HepG2 (cell line): ENCODE data around the gene DYNLT5. TPM values are rescaled to one million over a fixed set of nuclear protein-coding genes. Genes with fewer than 3 reads are reported as not detected.

Experiments used
- ATAC-seq: fragments of 200-7000 bp; cut with Tn5 transposase; 3 replicates; pipeline ENCODE4 v1.9.1; 2020; ENCODE audit warnings: mild to moderate bottlenecking, moderate library complexity
- BruUV-seq: library from RNA; stranded (reverse); fragments of 400-500 nt; replicated peaks from 2 replicates; lab custom pipeline; 2021; lab: Mats Ljungman, UMichigan
- CTCF ChIA-PET: fragments of 300-600 bp; formaldehyde crosslinking; extraction: SDS; loops from one replicate; lab custom pipeline; 2021; ENCODE audit warnings: low total read pairs, inconsistent platforms, low intra/inter-chr PET ratio; lab: Yijun Ruan, JAX
- POLR2A ChIA-PET: fragments of 350-600 bp; sonication (Branson Sonifier 250); formaldehyde crosslinking; loops from one replicate; lab custom pipeline; 2020; ENCODE audit warnings: antibody characterized with exemption, inconsistent platforms; lab: Yijun Ruan, JAX
- DNase-seq: peaks from one replicate; pipeline ENCODE4 v3.0.0-alpha.2; 2015; ENCODE audit warnings: low spot score
- FAIRE-seq: peaks from 3 replicates; lab custom pipeline; 2011; peaks lifted over from hg19 to GRCh38; lab: Jason Lieb, UNC
- H2AFZ ChIP-seq: one replicate; pipeline ENCODE4 v1.6.1; 2011; ENCODE audit warnings: low read length, inconsistent platforms
- H3K27ac ChIP-seq: fragments of 300-600 bp; 3 replicates; pipeline ENCODE4 v1.8.0; 2011; ENCODE audit warnings: mixed run types, mild to moderate bottlenecking, mixed read lengths, low read length, inconsistent platforms; ENCODE audit not compliant: insufficient read depth; ENCODE audit errors: extremely low read length
- H3K27me3 ChIP-seq, 2 experiments: fragments of 200-600 bp in 1 of 2; 2 replicates in 1 of 2; 3 replicates in 1 of 2; pipeline versions ENCODE4 v1.6.0 to v1.8.0; 2011; ENCODE audit warnings: low read length in 2 of 2, mild to moderate bottlenecking in 2 of 2, moderate library complexity in 2 of 2, inconsistent platforms in 1 of 2; ENCODE audit not compliant: insufficient read depth in 2 of 2, control insufficient read depth in 1 of 2
- H3K36me3 ChIP-seq, 2 experiments: fragments of 200-600 bp in 1 of 2; replicated peaks in 1 of 2; 2 replicates in 1 of 2; 3 replicates in 1 of 2; pipeline versions ENCODE4 v1.5.1 to v1.8.0; 2011; ENCODE audit warnings: low read length in 2 of 2, inconsistent platforms in 1 of 2; ENCODE audit not compliant: insufficient read depth in 2 of 2, control insufficient read depth in 1 of 2
- H3K4me1 ChIP-seq: 2 replicates; pipeline ENCODE4 v1.5.1; 2012; ENCODE audit warnings: low read length, inconsistent platforms; ENCODE audit not compliant: insufficient read depth
- H3K4me2 ChIP-seq: 2 replicates; pipeline ENCODE4 v1.6.0; 2011; ENCODE audit warnings: low read depth, low read length, inconsistent platforms
- H3K4me3 ChIP-seq, 3 experiments: fragments of 200-600 bp in 1 of 3; sonication (generic), shearing (Covaris generic) in 1 of 3; replicated peaks in 1 of 3; 2 replicates each; pipeline ENCODE4 v1.5.1; 2011 to 2016; ENCODE audit warnings: low read length in 3 of 3, inconsistent platforms in 2 of 3, low read depth in 2 of 3, mild to moderate bottlenecking in 2 of 3, control low read depth in 1 of 3, mixed read lengths in 1 of 3; ENCODE audit not compliant: insufficient read depth in 1 of 3
- H3K79me2 ChIP-seq: one replicate; pipeline ENCODE4 v1.6.1; 2011; ENCODE audit warnings: low read length, inconsistent platforms; ENCODE audit not compliant: insufficient read depth
- H3K9ac ChIP-seq: 2 replicates; pipeline ENCODE4 v1.6.0; 2011; ENCODE audit warnings: mild to moderate bottlenecking, low read depth, low read length, inconsistent platforms; ENCODE audit not compliant: insufficient read depth
- H3K9me3 ChIP-seq: 2 replicates; pipeline ENCODE4 v1.5.1; 2012; ENCODE audit warnings: mild to moderate bottlenecking, low read length
- H4K20me1 ChIP-seq: 2 replicates; pipeline ENCODE4 v1.6.0; 2011; ENCODE audit warnings: inconsistent platforms, mild to moderate bottlenecking, low read length, moderate library complexity; ENCODE audit not compliant: insufficient read depth
- MAFF ChIP-seq: IDR thresholded peaks from 2 replicates; pipeline ENCODE4 v1.6.1; 2011; ENCODE audit warnings: low read depth, low read length, improper control_type of control experiment
- MAFK ChIP-seq, 2 experiments: IDR thresholded peaks in 1 of 2; conservative IDR thresholded peaks in 1 of 2; 2 replicates each; pipeline ENCODE4 v1.6.1; 2011; ENCODE audit warnings: improper control_type of control experiment in 2 of 2, low read length in 2 of 2
- ZNF564 ChIP-seq: sonication (generic); formaldehyde crosslinking; IDR thresholded peaks from 2 replicates; pipeline ENCODE4 v1.8.1; 2023; ENCODE audit warnings: mild to moderate bottlenecking, missing genetic modification reagents
- WGBS: methylation state at CpG from one replicate; pipeline ENCODE4 v1.1.6; 2017; ENCODE audit warnings: low lambda C conversion rate; 5-methylcytosine and 5-hydroxymethylcytosine counted together
- in situ Hi-C: cut with HindIII; loops from 2 replicates; pipeline ENCODE4 v1.10.0; 2017; ENCODE audit warnings: low pct_unique_long_range_greater_than_20kb; ENCODE audit not compliant: extremely low pct_ligation_motif_present
- intact Hi-C: fragments of 100-400 bp; cut with micrococcal nuclease; formaldehyde crosslinking; loops from one replicate; pipeline ENCODE4 v1.10.0; 2022; ENCODE audit not compliant: unreplicated experiment
- polyA plus RNA-seq, 8 experiments: library from polyadenylated mRNA; depleted of rRNA in 3 of 8; stranded (reverse) in 7 of 8; unstranded in 1 of 8; fragments of >200 nt; fragmentation: Illumina TruSeq in 4 of 8; extraction: Trizol in 4 of 8; gene quantifications; 2 replicates each; pipeline versions ENCODE4 v1.2.1 to v1.2.3, GENCODE V29; 2011 to 2016; ENCODE audit warnings: low read depth in 4 of 8, missing spikeins in 1 of 8, mixed read lengths in 1 of 8; ENCODE audit not compliant: insufficient read depth in 1 of 8
- total RNA-seq, 5 experiments: library from RNA; depleted of rRNA; stranded (reverse); fragments of >200 nt; fragmentation: Illumina TruSeq; extraction: Trizol; gene quantifications; 2 replicates each; pipeline ENCODE4 v1.2.3, GENCODE V29; 2016; ENCODE audit warnings: low read depth in 1 of 5
- TF ChIP-seq, protein P1 (sequence below), 2 experiments: sonication (generic) in 1 of 2; formaldehyde crosslinking in 1 of 2; IDR thresholded peaks; 2 replicates each; pipeline versions ENCODE4 v1.4.0 to v1.6.1; 2016 to 2020; ENCODE audit warnings: borderline replicate concordance in 1 of 2, low read depth in 1 of 2, mild to moderate bottlenecking in 1 of 2, missing genetic modification reagents in 1 of 2

DYNLT5 gene
- total and polyA plus RNA-seq, 2 of the 13 experiments (the other 11 are each of a cell fraction or from before 2014, with no cell fraction given) = not detected

DNA sequence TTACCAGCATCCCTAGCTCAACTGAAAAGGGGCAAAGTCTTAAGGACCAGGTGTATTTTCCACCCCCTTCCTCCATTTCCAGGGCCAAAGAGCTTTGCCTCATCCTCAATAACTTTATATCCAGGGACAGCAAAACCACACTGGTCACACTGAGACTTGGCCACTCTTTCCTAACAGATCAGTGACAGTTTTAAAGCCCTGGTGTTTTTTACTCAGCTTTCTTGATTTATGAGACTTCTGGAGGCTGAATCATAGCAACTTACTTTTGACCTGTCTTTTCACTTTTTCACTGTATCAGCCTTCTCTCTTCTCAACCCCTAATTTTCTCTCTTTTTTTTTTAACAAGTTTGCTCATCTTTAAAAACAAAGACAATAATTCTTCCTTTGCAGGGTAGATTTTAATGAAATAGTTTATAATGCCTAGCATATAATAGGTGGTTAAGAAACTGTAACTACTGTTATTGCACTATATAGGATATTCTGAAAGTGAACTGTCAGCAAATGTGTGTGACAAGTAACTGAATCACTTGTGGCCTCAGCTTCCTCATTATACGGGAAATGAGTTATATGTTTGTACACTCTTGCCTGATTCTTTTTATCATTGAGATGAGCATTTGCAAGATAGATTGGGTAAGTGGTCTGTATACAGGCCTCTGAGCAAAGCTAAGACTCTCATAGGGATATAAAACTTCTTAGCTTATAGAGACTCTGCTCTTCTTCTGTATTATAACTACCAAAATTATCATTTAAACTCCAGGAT lies 19.7 kb upstream of the DYNLT5 start:
- Histone ChIP-seq H3K27ac (no peak overlapping the region), H3K4me2 (no peak overlapping the region), H3K9ac (no peak overlapping the region), H3K27me3 (no peaks in the 10 kb centered on the region), H3K4me1 (no peaks in the 10 kb centered on the region), H3K9me3 (no peaks in the 10 kb centered on the region), H3K4me3 (no peak overlapping the region), H3K36me3 (no peaks in the 10 kb centered on the region), H2AFZ (no peak overlapping the region), H4K20me1 (no peaks in the 10 kb centered on the region; the same call in 1 of the 2 replicates), H3K79me2 (no peaks in the 10 kb centered on the region)
- 13% methylated on average over 1 of the region's 1 CpG for WGBS
- ATAC-seq (no peak), FAIRE-seq (no peak), DNase-seq (no peak)
- no peak for TF ChIP-seq ZNF564
- peak in 1 of 2 experiments; percentile 64; a peak in 2 of 4 replicates for TF ChIP-seq MAFK (conservative IDR thresholded peaks at IDR 0.05 in 1 of 2, IDR thresholded peaks at IDR 0.05 in 1 of 2; ENCODE audit: low read length in 2 of 2)
- TF ChIP-seq MAFF = peak; percentile 34; the same call in 1 of the 2 replicates
- BruUV-seq = no TSS peak
- in situ Hi-C loops = loop anchor here (25.0 kb wide), 1 partner anchor 770 kb away; no protein-coding TSS in a partner anchor
- POLR2A ChIA-PET = no interaction called here
- intact Hi-C loops = loop anchor here (1.0 kb wide), 1 partner anchor 479 kb away; no protein-coding TSS in a partner anchor
- CTCF ChIA-PET = no interaction called here

DNA sequence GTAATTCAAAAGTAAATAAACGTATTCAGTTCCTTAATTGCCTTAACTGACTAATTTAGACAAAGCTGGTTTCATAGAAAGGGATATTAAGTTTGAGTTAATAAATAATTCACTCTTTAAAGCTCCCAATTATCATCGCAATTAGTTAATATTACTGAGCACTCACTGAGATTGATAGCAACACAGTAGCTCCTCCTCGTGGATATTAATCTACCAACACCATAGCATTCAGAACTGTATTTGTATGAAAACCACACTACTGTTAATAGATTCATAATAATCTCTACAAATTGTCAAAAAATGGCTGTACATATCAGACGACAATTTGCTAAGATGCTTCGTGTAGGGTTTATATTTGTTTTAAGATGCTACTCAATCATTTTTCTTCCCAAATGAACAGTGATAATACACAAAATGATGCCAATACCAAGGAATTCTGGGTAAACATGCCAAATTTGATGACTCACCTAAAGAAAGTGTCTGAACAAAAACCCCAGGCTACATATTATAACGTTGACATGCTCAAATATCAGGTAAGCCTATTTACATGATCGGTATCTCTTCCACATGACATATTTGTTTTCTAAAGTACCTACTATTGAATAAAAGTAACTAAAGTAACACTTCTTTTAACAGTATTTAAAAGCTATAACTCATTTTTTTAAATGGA lies 18.8 kb upstream of the DYNLT5 start:
- FAIRE-seq (no peak), DNase-seq (no peak), ATAC-seq (no peak)
- H2AFZ ChIP-seq = no peak overlapping the region
- no peaks in the 10 kb centered on the region for H3K4me1 ChIP-seq
- H3K36me3 ChIP-seq = no peaks in the 10 kb centered on the region
- TF ChIP-seq, protein P1, sequence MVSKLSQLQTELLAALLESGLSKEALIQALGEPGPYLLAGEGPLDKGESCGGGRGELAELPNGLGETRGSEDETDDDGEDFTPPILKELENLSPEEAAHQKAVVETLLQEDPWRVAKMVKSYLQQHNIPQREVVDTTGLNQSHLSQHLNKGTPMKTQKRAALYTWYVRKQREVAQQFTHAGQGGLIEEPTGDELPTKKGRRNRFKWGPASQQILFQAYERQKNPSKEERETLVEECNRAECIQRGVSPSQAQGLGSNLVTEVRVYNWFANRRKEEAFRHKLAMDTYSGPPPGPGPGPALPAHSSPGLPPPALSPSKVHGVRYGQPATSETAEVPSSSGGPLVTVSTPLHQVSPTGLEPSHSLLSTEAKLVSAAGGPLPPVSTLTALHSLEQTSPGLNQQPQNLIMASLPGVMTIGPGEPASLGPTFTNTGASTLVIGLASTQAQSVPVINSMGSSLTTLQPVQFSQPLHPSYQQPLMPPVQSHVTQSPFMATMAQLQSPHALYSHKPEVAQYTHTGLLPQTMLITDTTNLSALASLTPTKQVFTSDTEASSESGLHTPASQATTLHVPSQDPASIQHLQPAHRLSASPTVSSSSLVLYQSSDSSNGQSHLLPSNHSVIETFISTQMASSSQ (IDR thresholded peaks at IDR 0.05; ENCODE audit: low read depth) = no peak
- TF ChIP-seq, protein P1 (CRISPR knock-in tag; IDR thresholded peaks at IDR 0.05; ENCODE audit: borderline replicate concordance) = no peak
- TF ChIP-seq MAFK (conservative IDR thresholded peaks at IDR 0.05 in 1 of 2, IDR thresholded peaks at IDR 0.05 in 1 of 2; ENCODE audit: low read length in 2 of 2) = 0 out of 4 replicates have a peak, but pooled peaks of 1 of the 2 experiments have one; percentile 9
- CTCF ChIA-PET = no interaction called here
- H3K27ac ChIP-seq = no peak overlapping the region
- no peak overlapping the region for H3K4me2 ChIP-seq
- H3K9ac ChIP-seq = no peak overlapping the region
- no TSS peak for BruUV-seq
- no peak overlapping the region for H3K4me3 ChIP-seq
- 20% methylated on average over 7 of the region's 7 CpGs for WGBS
- in situ Hi-C loops = loop anchor here (25.0 kb wide), 1 partner anchor 771 kb away; no protein-coding TSS in a partner anchor
- no peaks in the 10 kb centered on the region; the same call in 1 of the 2 replicates for H4K20me1 ChIP-seq
- H3K79me2 ChIP-seq = no peaks in the 10 kb centered on the region
- intact Hi-C loops = loop anchor here (1.0 kb wide), 1 partner anchor 480 kb away; no protein-coding TSS in a partner anchor
- POLR2A ChIA-PET = no interaction called here
- H3K27me3 ChIP-seq = no peaks in the 10 kb centered on the region
- no peaks in the 10 kb centered on the region for H3K9me3 ChIP-seq
